Embryonic facial prominence (tissue), 1 donor: ENCODE results near the gene IL2.

Source experiments
- DNase-seq: peaks from one replicate; pipeline ENCODE4 v3.0.0-alpha.2; 2016; ENCODE audit errors: extremely low spot score

Gene IL2

DNA sequence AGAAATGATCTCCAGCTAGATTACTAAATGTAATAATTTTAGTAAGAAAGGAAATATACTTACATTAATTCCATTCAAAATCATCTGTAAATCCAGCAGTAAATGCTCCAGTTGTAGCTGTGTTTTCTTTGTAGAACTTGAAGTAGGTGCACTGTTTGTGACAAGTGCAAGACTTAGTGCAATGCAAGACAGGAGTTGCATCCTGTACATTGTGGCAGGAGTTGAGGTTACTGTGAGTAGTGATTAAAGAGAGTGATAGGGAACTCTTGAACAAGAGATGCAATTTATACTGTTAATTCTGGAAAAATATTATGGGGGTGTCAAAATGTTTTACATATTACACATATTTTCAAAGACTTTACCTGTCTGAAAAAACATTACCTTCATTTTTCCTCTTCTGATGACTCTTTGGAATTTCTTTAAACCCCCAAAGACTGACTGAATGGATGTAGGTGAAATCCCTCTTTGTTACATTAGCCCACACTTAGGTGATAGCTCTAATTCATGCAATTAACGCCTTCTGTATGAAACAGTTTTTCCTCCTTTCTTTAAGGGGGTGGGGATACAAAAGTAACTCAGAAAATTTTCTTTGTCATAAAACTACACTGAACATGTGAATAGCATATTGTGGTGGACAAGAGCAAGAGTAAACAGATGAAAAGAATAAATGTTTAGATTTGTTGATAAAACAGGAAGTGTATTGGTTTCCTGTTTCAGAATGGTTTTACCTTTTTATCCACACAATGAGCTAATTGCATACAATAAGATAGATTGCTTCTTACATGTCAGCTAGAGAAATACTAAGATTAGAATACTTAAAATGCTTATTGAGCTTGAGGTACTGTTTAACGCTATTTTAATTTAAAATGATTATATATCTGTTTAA is at the start of gene IL2:
TSS of gene IL2 (minus strand) at position 495 of the 886 bp plus-strand sequence. CDS start at position 210, 285 bp downstream.
- no peak for DNase-seq

GRCh38 chr4:122503214-122503613 is 46.7 kb upstream of the IL2 start:
- DNase-seq, result no peak

GRCh38 chr4:122500852-122501501 is 44.5 kb upstream of the IL2 start:
- DNase-seq, result no peak

- DNase-seq, result no peak
Observed at GRCh38 chr4:122489061-122489460, 32.5 kb upstream of the IL2 start.

DNA sequence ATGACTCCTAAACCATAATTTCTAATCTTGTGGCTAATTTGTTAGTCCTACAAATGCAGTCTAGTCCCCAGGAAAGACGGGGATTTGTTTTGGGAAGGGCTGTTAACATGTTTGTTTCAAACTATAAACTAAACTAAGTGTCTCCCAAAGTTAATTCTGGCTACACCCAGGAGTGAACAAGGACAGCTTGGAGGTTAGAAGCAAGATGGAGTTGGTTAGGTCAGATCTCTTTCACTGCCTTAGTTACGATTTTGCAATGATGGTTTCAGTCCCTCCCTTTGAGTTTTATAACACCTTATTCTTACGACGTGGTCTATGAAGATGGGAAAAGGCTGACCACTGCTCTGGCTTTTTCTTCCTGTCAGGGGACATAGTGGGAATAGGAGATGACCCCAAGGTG is 27.0 kb upstream of the IL2 start:
- DNase-seq, result no peak

GRCh38 chr4:122481766-122482405 is 25.4 kb upstream of the IL2 start:
- DNase-seq, result no peak

GRCh38 chr4:122480655-122481487 is 24.3 kb upstream of the IL2 start:
- no peak for DNase-seq

DNA sequence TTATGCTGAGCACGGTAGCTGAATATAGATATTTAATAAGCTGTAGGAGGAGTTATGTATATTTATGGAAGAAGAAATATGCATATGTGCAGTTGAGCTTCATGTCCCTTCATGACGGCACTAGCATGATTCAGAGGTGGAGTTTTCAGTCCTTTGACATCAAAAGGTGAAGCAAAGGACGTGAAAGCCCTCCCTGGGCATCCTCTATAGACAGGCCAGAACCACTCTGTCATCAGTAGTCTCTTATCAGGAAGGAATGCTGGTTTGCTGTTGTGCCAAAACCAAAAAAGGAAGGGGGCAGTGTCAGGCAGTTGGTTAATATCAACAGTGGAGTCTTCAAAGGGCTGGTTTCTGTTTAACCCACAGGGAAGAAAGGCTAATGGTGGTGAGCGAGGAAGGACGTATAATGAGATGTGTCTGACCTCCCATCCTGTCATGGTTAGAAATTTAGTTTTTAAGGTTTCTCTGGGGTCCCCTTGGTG is 23.5 kb upstream of the IL2 start:
- DNase-seq, result no peak

GRCh38 chr4:122476745-122477144 is 20.2 kb upstream of the IL2 start:
- no peak for DNase-seq

DNA sequence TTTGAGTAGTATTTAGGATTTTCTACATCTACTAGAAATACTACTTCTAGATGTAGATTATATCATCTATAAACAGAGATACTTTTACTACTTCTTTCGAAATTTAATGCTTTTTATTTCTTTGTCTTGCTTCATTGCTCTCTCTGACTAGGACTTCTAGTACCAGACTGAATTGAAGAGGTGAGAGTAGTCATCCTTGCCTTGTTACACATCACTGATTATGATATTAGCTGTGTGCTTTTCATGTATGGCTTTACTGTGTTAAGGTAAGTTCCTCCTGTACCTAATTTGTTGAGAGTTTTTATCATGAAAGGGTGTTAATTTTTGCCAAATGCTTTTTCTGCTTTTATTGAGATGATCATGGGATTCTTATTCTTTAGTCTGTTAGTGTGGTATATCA is 19.6 kb upstream of the IL2 start:
- DNase-seq, result no peak

- DNase-seq, result no peak
Observed at GRCh38 chr4:122475233-122475632, 18.7 kb upstream of the IL2 start.

DNA sequence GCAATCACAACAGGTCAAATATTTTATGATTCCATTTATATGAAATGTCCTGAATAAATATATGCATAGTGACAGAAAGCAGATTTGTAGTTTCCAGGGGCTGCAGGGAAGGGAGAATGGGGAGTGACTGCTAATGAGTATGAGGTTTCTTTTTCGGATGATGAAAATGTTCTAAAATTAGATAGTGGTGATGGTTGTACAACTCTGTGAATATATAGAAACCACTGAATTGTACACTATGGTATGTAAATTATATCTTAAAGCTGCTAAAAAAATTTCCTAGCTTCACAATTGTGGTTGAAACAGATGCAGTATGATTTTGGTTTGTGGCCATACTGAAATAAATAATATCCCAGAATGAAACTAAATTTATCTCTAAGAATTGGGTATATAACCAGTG is 12.9 kb upstream of the IL2 start:
- no peak for DNase-seq

DNA sequence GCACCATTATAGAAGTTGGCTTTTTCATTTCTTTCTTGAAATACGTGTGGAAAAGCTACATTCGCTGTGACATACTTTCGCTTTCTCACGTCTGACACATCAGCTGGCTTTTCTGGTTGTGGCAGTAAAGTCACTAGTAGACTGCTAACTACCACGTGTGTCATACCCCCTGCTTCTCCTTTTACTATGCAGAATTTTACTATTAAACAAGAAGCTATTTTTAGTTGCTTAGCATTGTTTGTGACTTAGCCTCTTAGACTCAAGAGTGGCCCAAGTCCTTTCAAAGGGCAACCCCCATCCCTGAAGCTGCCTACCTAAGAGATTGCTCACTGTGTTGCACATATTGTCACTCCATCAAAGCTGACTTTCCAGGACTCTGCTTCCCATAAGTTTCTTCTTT is 2.1 kb upstream of the IL2 start:
- no peak for DNase-seq

DNA sequence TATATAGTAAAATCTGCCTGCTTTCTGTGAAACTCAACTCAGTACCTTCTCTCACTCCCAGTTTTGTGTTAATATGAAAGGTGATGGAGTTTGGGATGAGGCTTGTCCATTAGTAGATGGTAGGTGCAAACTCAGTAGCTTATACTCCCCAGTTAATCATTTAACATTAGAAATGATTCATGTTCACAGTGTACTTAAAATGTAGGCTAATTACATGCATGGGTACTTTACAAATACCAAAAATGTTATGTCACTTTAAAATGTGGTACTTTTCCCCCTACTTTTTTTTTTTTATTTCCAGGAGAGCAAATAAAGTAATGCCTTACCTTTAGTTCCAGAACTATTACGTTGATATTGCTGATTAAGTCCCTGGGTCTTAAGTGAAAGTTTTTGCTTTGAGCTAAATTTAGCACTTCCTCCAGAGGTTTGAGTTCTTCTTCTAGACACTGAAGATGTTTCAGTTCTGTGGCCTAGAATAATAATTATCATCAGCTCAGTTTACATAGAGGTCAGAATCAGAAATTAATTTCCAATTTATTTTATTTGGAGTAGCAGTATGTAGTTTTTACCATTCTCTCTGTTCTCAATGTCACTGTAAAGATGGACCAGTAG is 3.0 kb downstream of the IL2 start:
- DNase-seq, result no peak

DNA sequence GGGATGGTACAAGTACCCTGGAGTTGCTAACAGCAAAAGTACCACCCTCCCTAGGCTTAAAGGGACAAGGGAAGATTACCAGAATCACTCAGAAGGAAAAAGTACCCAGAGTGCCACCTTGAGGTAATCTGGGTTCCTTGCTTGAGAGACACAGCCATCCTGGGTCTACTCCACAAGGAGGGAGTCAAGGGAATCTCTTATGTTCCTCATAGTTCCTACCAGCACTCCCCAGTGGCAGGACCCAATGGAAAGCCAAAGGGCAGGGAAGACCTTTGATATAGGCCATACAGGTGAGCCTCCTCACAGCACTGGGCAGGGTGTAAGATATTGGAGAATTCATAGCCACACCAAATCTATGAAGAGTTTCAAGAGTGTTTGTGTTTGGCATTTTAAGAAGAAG is 5.7 kb downstream of the IL2 start:
- DNase-seq, result no peak

- DNase-seq, result no peak
Observed at GRCh38 chr4:122434285-122434684, 22.2 kb downstream of the IL2 start.

DNA sequence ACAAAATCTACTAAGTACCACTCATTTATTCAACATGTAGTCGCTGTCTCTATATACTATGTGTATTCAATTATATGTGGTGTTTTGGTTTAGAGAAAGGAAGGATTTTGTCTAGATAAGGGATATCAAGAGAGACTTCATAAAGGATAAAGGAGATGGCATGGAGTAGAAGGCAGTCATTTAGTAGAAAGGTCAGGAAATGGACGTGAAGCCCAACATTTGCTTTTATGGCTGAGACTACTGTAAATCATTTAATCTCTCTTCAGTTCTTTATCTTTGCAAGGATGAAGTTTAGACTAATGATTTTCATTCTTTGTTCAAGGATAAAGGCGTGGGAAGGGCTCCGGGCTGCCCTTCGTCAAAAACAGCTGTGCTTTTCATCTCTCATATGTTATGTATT is 25.2 kb downstream of the IL2 start:
- no peak for DNase-seq

GRCh38 chr4:122423246-122423645 is 33.3 kb downstream of the IL2 start:
- no peak for DNase-seq

DNA sequence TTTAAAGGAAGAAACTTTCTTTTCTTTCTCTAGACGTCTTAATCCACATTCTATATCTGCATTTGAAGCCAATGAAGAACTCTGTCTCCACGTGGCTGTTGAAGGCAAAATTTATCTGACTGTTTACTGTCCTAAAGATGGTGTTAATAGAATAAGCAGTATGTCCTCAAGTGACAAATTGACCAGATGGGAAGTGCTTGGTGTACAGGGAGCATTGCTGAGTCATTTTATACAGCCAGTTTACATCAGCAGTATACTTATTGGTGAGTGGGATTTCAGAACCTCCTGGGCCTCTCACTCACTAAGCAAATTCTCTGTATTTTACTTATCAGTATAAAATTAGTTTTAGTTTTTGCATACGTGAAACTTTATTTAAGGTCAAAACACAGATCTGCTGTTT is 44.0 kb downstream of the IL2 start:
- DNase-seq, result no peak

GRCh38 chr4:122403861-122404260 is 52.7 kb downstream of the IL2 start:
- no peak for DNase-seq
